Measurements from ENCODE around the gene F2. TPM values are rescaled to one million over a fixed set of nuclear protein-coding genes. Genes with fewer than 3 reads are reported as not detected.

Gene F2
- total and polyA plus RNA-seq, 2 donors (not counting 1 experiment from before 2014, with no cell fraction given): not detected

- DNase-seq (no peak), ATAC-seq (ENCODE audit: low read depth) (no peak)
- no peak overlapping the region for H3K4me3 ChIP-seq (ENCODE audit: control extremely low read depth in 1 of 5, extremely low read depth in 1 of 5, insufficient read depth in 1 of 5, low read depth in 2 of 5, low read length in 4 of 5)
- no peaks in the 10 kb centered on the region for H3K9me3 ChIP-seq (ENCODE audit: control extremely low read depth in 1 of 3, control insufficient read depth in 2 of 3, insufficient read depth in 1 of 3, low read length in 2 of 3)
- ChIA-PET POLR2A (no interaction called here), CTCF (no interaction called here)
- no peak overlapping the region for H3K27ac ChIP-seq (ENCODE audit: low read length in 2 of 2)
- Mint-ChIP-seq H3K9me3 (ENCODE audit: insufficient read depth) (no peaks in the 10 kb centered on the region), H3K27me3 (no peaks in the 10 kb centered on the region), H3K27ac (no peak overlapping the region), H3K4me1 (no peaks in the 10 kb centered on the region), H3K4me3 (no peak overlapping the region)
- H4K20me1 ChIP-seq (ENCODE audit: control insufficient read depth, insufficient read depth, low read length, poor library complexity, severe bottlenecking): no peaks in the 10 kb centered on the region
- H3K4me1 ChIP-seq (ENCODE audit: control insufficient read depth in 2 of 2, insufficient read depth in 2 of 2, low read length in 2 of 2): no peaks in the 10 kb centered on the region
- no peaks in the 10 kb centered on the region for H3K27me3 ChIP-seq (replicated peaks in 1 of 4; ENCODE audit: control extremely low read depth in 1 of 4, control insufficient read depth in 3 of 4, insufficient read depth in 4 of 4, low read length in 3 of 4)
- intact Hi-C loops (cut with micrococcal nuclease): no loop called here
- peaks cover under 1 to 2% of the 10 kb centered on the region in 2 experiments for H3K36me3 ChIP-seq (replicated peaks in 1 of 2; ENCODE audit: control extremely low read depth in 1 of 2, control insufficient read depth in 1 of 2, extremely low read depth in 1 of 2, insufficient read depth in 2 of 2, low read length in 1 of 2)
- H3K4me2 ChIP-seq (replicated peaks; ENCODE audit: low read depth, low read length, poor library complexity, severe bottlenecking): no peak overlapping the region
- no peak for TF ChIP-seq EZH2 (IDR thresholded peaks at IDR 0.05; ENCODE audit: borderline replicate concordance, insufficient read depth, low read depth, low read length, poor library complexity, severe bottlenecking)
- TF ChIP-seq CTCF (IDR thresholded peaks at IDR 0.05): no peak
- no peak overlapping the region for H2AFZ ChIP-seq (ENCODE audit: insufficient read depth, low read depth, low read length, poor library complexity, severe bottlenecking)
- H3K9ac ChIP-seq (ENCODE audit: low read length): no peak overlapping the region
- 94% methylated on average over 4 of the region's 5 CpGs for WGBS (ENCODE audit: insufficient coverage)
- H3K79me2 ChIP-seq (ENCODE audit: control insufficient read depth, insufficient read depth, low read length): no peaks in the 10 kb centered on the region
Observed at GRCh38 chr11:46736615-46737014, 17.6 kb downstream of the F2 start.

- 96% methylated on average over 6 of the region's 11 CpGs for WGBS (ENCODE audit: insufficient coverage)
- H3K36me3 ChIP-seq (replicated peaks in 1 of 2; ENCODE audit: control extremely low read depth in 1 of 2, control insufficient read depth in 1 of 2, extremely low read depth in 1 of 2, insufficient read depth in 2 of 2, low read length in 1 of 2): peaks cover 2 to 10% of the 10 kb centered on the region in 2 experiments
- intact Hi-C loops (cut with micrococcal nuclease): no loop called here
- H3K4me3 ChIP-seq (ENCODE audit: control extremely low read depth in 1 of 5, extremely low read depth in 1 of 5, insufficient read depth in 1 of 5, low read depth in 2 of 5, low read length in 4 of 5): no peak overlapping the region
- no peak overlapping the region for H3K4me2 ChIP-seq (replicated peaks; ENCODE audit: low read depth, low read length, poor library complexity, severe bottlenecking)
- H3K27ac ChIP-seq (ENCODE audit: low read length in 2 of 2): no peak overlapping the region
- no peak for DNase-seq
- TF ChIP-seq CTCF (IDR thresholded peaks at IDR 0.05) (no peak), EZH2 (IDR thresholded peaks at IDR 0.05; ENCODE audit: borderline replicate concordance, insufficient read depth, low read depth, low read length, poor library complexity, severe bottlenecking) (no peak)
- CTCF ChIA-PET: no interaction called here
- no peak overlapping the region for H3K9ac ChIP-seq (ENCODE audit: low read length)
- no peak for ATAC-seq (ENCODE audit: low read depth)
- Mint-ChIP-seq H3K27ac (no peak overlapping the region), H3K4me3 (no peak overlapping the region), H3K27me3 (no peaks in the 10 kb centered on the region), H3K9me3 (ENCODE audit: insufficient read depth) (no peaks in the 10 kb centered on the region), H3K4me1 (no peaks in the 10 kb centered on the region)
- H3K79me2 ChIP-seq (ENCODE audit: control insufficient read depth, insufficient read depth, low read length): no peaks in the 10 kb centered on the region
- H3K4me1 ChIP-seq (ENCODE audit: control insufficient read depth in 2 of 2, insufficient read depth in 2 of 2, low read length in 2 of 2): no peaks in the 10 kb centered on the region
- H3K27me3 ChIP-seq (replicated peaks in 1 of 4; ENCODE audit: control extremely low read depth in 1 of 4, control insufficient read depth in 3 of 4, insufficient read depth in 4 of 4, low read length in 3 of 4): no peaks in the 10 kb centered on the region
- no peaks in the 10 kb centered on the region for H3K9me3 ChIP-seq (ENCODE audit: control extremely low read depth in 1 of 3, control insufficient read depth in 2 of 3, insufficient read depth in 1 of 3, low read length in 2 of 3)
- POLR2A ChIA-PET: no interaction called here
- H2AFZ ChIP-seq (ENCODE audit: insufficient read depth, low read depth, low read length, poor library complexity, severe bottlenecking): no peak overlapping the region
- H4K20me1 ChIP-seq (ENCODE audit: control insufficient read depth, insufficient read depth, low read length, poor library complexity, severe bottlenecking): no peaks in the 10 kb centered on the region
Observed at GRCh38 chr11:46737699-46738098, 18.7 kb downstream of the F2 start.

Data from B cell (primary cell).